K562 (cell line): ENCODE results near the gene PDE9A. TPM values are rescaled to one million over a fixed set of nuclear protein-coding genes. Genes with fewer than 3 reads are reported as not detected.

Source experiments
- ATAC-seq: fragments of 200-7000 bp; cut with Tn5 transposase; 3 replicates; pipeline ENCODE4 v1.9.1; 2020; ENCODE audit warnings: moderate library complexity
- BruUV-seq: library from RNA; stranded (reverse); fragments of 400-500 nt; replicated peaks from 2 replicates; lab custom pipeline; 2021; lab: Mats Ljungman, UMichigan
- CTCF ChIA-PET: fragments of 300-600 bp; formaldehyde crosslinking; extraction: SDS; loops from one replicate; lab custom pipeline; 2021; ENCODE audit warnings: low intra/inter-chr PET ratio; lab: Yijun Ruan, JAX
- POLR2A ChIA-PET: fragments of 300-600, 350-650 bp; sonication (Branson Sonifier 250); formaldehyde crosslinking; extraction: SDS; loops from one replicate; lab custom pipeline; 2021; ENCODE audit warnings: antibody characterized with exemption, inconsistent platforms; lab: Yijun Ruan, JAX
- DNase-seq, 4 experiments: peaks; one replicate each; pipeline versions ENCODE4 v3.0.0 to v3.0.0-alpha.2; 2011 to 2018; ENCODE audit warnings: low spot score in 3 of 4, mixed read lengths in 3 of 4; ENCODE audit errors: extremely low read depth in 1 of 4
- FAIRE-seq: peaks from 2 replicates; lab custom pipeline; 2011; peaks lifted over from hg19 to GRCh38; lab: Jason Lieb, UNC
- H2AFZ ChIP-seq: 2 replicates; pipeline ENCODE4 v1.6.0; 2011; ENCODE audit warnings: low read depth, low read length, control low read depth, inconsistent platforms
- H3K27ac ChIP-seq: fragments of 200-600 bp; 3 replicates; pipeline ENCODE4 v1.8.0; 2011; ENCODE audit warnings: low read depth, mild to moderate bottlenecking, control low read depth, inconsistent platforms, low read length, moderate library complexity, mixed read lengths; ENCODE audit errors: extremely low read depth
- H3K27me3 ChIP-seq, 2 experiments: fragments of 300-600 bp in 1 of 2; 2 replicates in 1 of 2; 3 replicates in 1 of 2; pipeline versions ENCODE4 v1.6.0 to v1.8.0; 2011; ENCODE audit warnings: inconsistent platforms in 2 of 2, low read length in 2 of 2, mild to moderate bottlenecking in 1 of 2, mixed read lengths in 1 of 2, moderate library complexity in 1 of 2; ENCODE audit not compliant: control insufficient read depth in 2 of 2, insufficient read depth in 2 of 2
- H3K36me3 ChIP-seq: fragments of 300-600 bp; 3 replicates; pipeline ENCODE4 v1.8.0; 2011; ENCODE audit warnings: mild to moderate bottlenecking, low read length, inconsistent platforms; ENCODE audit not compliant: control insufficient read depth, insufficient read depth
- H3K4me1 ChIP-seq, 2 experiments: fragments of 200-600 bp in 1 of 2; replicated peaks in 1 of 2; 2 replicates in 1 of 2; 3 replicates in 1 of 2; pipeline versions ENCODE4 v1.5.1 to v1.8.0; 2011; ENCODE audit warnings: inconsistent platforms in 2 of 2, low read length in 2 of 2, mild to moderate bottlenecking in 1 of 2, mixed read lengths in 1 of 2, moderate library complexity in 1 of 2; ENCODE audit not compliant: control insufficient read depth in 2 of 2, insufficient read depth in 2 of 2
- H3K4me2 ChIP-seq: 2 replicates; pipeline ENCODE4 v1.6.1; 2011; ENCODE audit warnings: low read length, control low read depth, inconsistent platforms, mixed read lengths; ENCODE audit not compliant: insufficient read depth
- H3K4me3 ChIP-seq: fragments of 200-600 bp; sonication (generic), shearing (Covaris generic); 2 replicates; pipeline ENCODE4 v1.5.1; 2016; ENCODE audit warnings: control low read depth, inconsistent platforms
- H3K79me2 ChIP-seq: fragments of 200-600 bp; 3 replicates; pipeline ENCODE4 v1.8.0; 2011; ENCODE audit warnings: low read length, inconsistent platforms; ENCODE audit not compliant: control insufficient read depth, insufficient read depth
- H3K9ac ChIP-seq, 2 experiments: 2 replicates each; pipeline versions ENCODE4 v1.6.0 to v1.6.1; 2011; ENCODE audit warnings: low read depth in 2 of 2, low read length in 2 of 2, control low read depth in 1 of 2, inconsistent platforms in 1 of 2, mild to moderate bottlenecking in 1 of 2, mixed read lengths in 1 of 2; ENCODE audit not compliant: insufficient read depth in 1 of 2
- H3K9me1 ChIP-seq: one replicate; pipeline ENCODE4 v1.6.0; 2011; ENCODE audit warnings: inconsistent platforms, mild to moderate bottlenecking, low read length, moderate library complexity; ENCODE audit not compliant: control insufficient read depth, insufficient read depth
- H3K9me3 ChIP-seq: replicated peaks from 2 replicates; pipeline ENCODE4 v1.5.1; 2011; ENCODE audit warnings: low read depth, low read length, inconsistent platforms; ENCODE audit not compliant: control insufficient read depth, insufficient read depth
- H4K20me1 ChIP-seq: replicated peaks from 2 replicates; pipeline ENCODE4 v1.6.1; 2011; ENCODE audit warnings: low read length, inconsistent platforms, mixed read lengths; ENCODE audit not compliant: control insufficient read depth, insufficient read depth
- AFF4 ChIP-seq: sonication (generic); formaldehyde crosslinking; IDR thresholded peaks from 2 replicates; pipeline ENCODE4 v1.8.0; 2023; ENCODE audit warnings: mild to moderate bottlenecking, missing genetic modification reagents
- HDAC2 ChIP-seq: fragments of 450-650 bp; IDR thresholded peaks from 2 replicates; pipeline ENCODE4 v1.6.1; 2016; ENCODE audit warnings: mild to moderate bottlenecking
- MAFF ChIP-seq: IDR thresholded peaks from 2 replicates; pipeline ENCODE4 v1.6.1; 2012; ENCODE audit warnings: low read length, improper control_type of control experiment
- RBM15 ChIP-seq: fragments of 200-400 bp; formaldehyde crosslinking; IDR thresholded peaks from 2 replicates; pipeline ENCODE4 v1.6.1; 2018; ENCODE audit warnings: mild to moderate bottlenecking, low read length, moderate library complexity; ENCODE audit not compliant: insufficient read depth
- SPI1 ChIP-seq: IDR thresholded peaks from 2 replicates; pipeline ENCODE4 v1.6.1; 2011; ENCODE audit warnings: low read depth, low read length, control low read depth, borderline replicate concordance
- THRAP3 ChIP-seq: fragments of 450-650 bp; IDR thresholded peaks from 2 replicates; pipeline ENCODE4 v1.6.1; 2016; ENCODE audit warnings: mild to moderate bottlenecking, inconsistent platforms, borderline replicate concordance
- TRIM24 ChIP-seq, 2 experiments: fragments of 450-650 bp; IDR thresholded peaks; 2 replicates each; pipeline ENCODE4 v1.6.1; 2016
- TSC22D4 ChIP-seq: fragments of 450-650 bp; IDR thresholded peaks from 2 replicates; pipeline ENCODE4 v1.6.1; 2016; ENCODE audit warnings: missing genetic modification characterization, missing biosample characterization, control low read depth
- ZFP30 ChIP-seq: fragments of 250-450 bp; sonication (Bioruptor Pico); IDR thresholded peaks from 2 replicates; pipeline ENCODE4 v1.8.0; 2022; ENCODE audit warnings: moderate library complexity, mild to moderate bottlenecking, inconsistent platforms, borderline replicate concordance
- ZKSCAN8 ChIP-seq: fragments of 200-800 bp; sonication (Bioruptor generic); IDR thresholded peaks from 2 replicates; pipeline ENCODE4 v1.6.1; 2016; ENCODE audit warnings: missing genetic modification characterization, missing compliant biosample characterization
- WGBS: fragments of 100-300 bp; shearing (Covaris generic); methylation state at CpG from one replicate; pipeline ENCODE4 v1.1.6; 2016; ENCODE audit warnings: low coverage, mixed read lengths; ENCODE audit not compliant: insufficient coverage; ENCODE audit errors: missing lambda C conversion rate; 5-methylcytosine and 5-hydroxymethylcytosine counted together
- in situ Hi-C: fragments of 300-500 bp; cut with MboI; formaldehyde crosslinking; loops from 4 replicates; pipeline ENCODE4 v1.15.0; 2018; ENCODE audit warnings: inconsistent platforms, mixed read lengths
- intact Hi-C: fragments of 100-400 bp; cut with micrococcal nuclease; formaldehyde crosslinking; loops from 2 replicates; pipeline ENCODE4 v1.14.2; 2022
- polyA plus RNA-seq, 8 experiments: library from polyadenylated mRNA; depleted of rRNA in 4 of 8; stranded (reverse) in 5 of 8; unstranded in 3 of 8; fragments of >200 nt; fragmentation: Nextera tagmentation in 2 of 8; fragmentation: Illumina TruSeq in 1 of 8; extraction: Ambion mirVana in 2 of 8; extraction: Trizol in 1 of 8; gene quantifications; 2 replicates each; pipeline versions ENCODE4 v1.2.1 to v1.2.3, GENCODE V29; 2011 to 2014; ENCODE audit warnings: inconsistent platforms in 1 of 8, missing spikeins in 1 of 8
- total RNA-seq, 7 experiments: library from RNA; depleted of rRNA in 6 of 7; stranded (reverse); fragments of >200 nt in 6 of 7; fragmentation: Illumina TruSeq in 2 of 7; extraction: Trizol in 2 of 7; gene quantifications; 2 replicates each; pipeline versions ENCODE4 v1.2.1 to v1.2.3, GENCODE V29; 2011 to 2021; ENCODE audit warnings: low replicate concordance in 1 of 7

The PDE9A gene
- total and polyA plus RNA-seq, 9 of the 15 experiments (the other 6 are each of a cell fraction or from before 2014, with no cell fraction given), result 0.07 to 0.27 TPM; not detected in 7

- Histone ChIP-seq H3K27me3 (peaks cover 76 to 80% of the 10 kb centered on the region in 2 experiments), H4K20me1 (0 out of 2 replicates have a peak, but pooled peaks cover 5% of the 10 kb centered on the region), H3K9me1 (no peaks in the 10 kb centered on the region), H2AFZ (no peak overlapping the region), H3K4me2 (no peak overlapping the region), H3K9me3 (no peaks in the 10 kb centered on the region), H3K4me3 (no peak overlapping the region), H3K27ac (no peak overlapping the region), H3K4me1 (0 out of 5 replicates have a peak, but pooled peaks cover 0 to 3% of the 10 kb centered on the region in 2 experiments), H3K9ac (no peak overlapping the region), H3K79me2 (no peaks in the 10 kb centered on the region), H3K36me3 (no peaks in the 10 kb centered on the region)
- intact Hi-C loops, result no loop called here
- WGBS, result 4% methylated on average over 7 of the region's 7 CpGs
- CTCF ChIA-PET, result no interaction called here
- DNase-seq, result no peak
- no peak for ATAC-seq
- FAIRE-seq, result no peak
- in situ Hi-C loops, result no loop called here
- POLR2A ChIA-PET, result interaction anchor here (0.6 to 2.1 kb wide), 3 partner anchors 10 to 12 kb away, joined by 3 to 6 read pairs (median 4); no protein-coding TSS in a partner anchor
- no TSS peak for BruUV-seq
- TF ChIP-seq TRIM24 (IDR thresholded peaks at IDR 0.05) (no peak), TSC22D4 (tag) (no peak), HDAC2 (no peak), RBM15 (no peak)
These were observed 92.8 kb downstream of the PDE9A start for GRCh38 chr21:42746240-42746592.

- intact Hi-C loops, result no loop called here
- no TSS peak for BruUV-seq
- CTCF ChIA-PET, result no interaction called here
- FAIRE-seq, result no peak
- whole genome bisulfite sequencing, result under 1% methylated on average over 21 of the region's 21 CpGs
- H2AFZ ChIP-seq, result no peak overlapping the region
- TF ChIP-seq AFF4 (CRISPR knock-in tag), result no peak
- 0 out of 2 replicates have a peak, but pooled peaks have one; percentile 41 for TF ChIP-seq SPI1
- TF ChIP-seq ZFP30 (CRISPR knock-in tag), result no peak
- no peak for TF ChIP-seq MAFF
- no peak for TF ChIP-seq ZKSCAN8 (CRISPR knock-in tag)
- TF ChIP-seq THRAP3, result no peak
- TF ChIP-seq, all 486 proteins: peak for 1
- Histone ChIP-seq H3K4me1 (0 out of 5 replicates have a peak, but pooled peaks cover 0 to 3% of the 10 kb centered on the region in 2 experiments), H3K79me2 (no peaks in the 10 kb centered on the region), H3K9ac (no peak overlapping the region), H3K9me3 (no peaks in the 10 kb centered on the region), H3K36me3 (no peaks in the 10 kb centered on the region), H3K4me2 (no peak overlapping the region), H4K20me1 (0 out of 2 replicates have a peak, but pooled peaks cover 5% of the 10 kb centered on the region), H3K9me1 (no peaks in the 10 kb centered on the region), H3K27me3 (peaks cover 76 to 78% of the 10 kb centered on the region in 2 experiments), H3K27ac (no peak overlapping the region), H3K4me3 (no peak overlapping the region)
- in situ Hi-C loops, result no loop called here
- no peak for DNase-seq
- no peak for ATAC-seq
- POLR2A ChIA-PET, result interaction anchor here (1.1 to 2.5 kb wide), 4 partner anchors 9 to 76 kb away, joined by 4 to 8 read pairs (median 5); no protein-coding TSS in a partner anchor
These were observed 93.3 kb downstream of the PDE9A start for GRCh38 chr21:42746593-42747275.
